NOMO-1 treated with DMSO at 0.1 percent for 48 hours (cell line): Measurements from ENCODE around the gene SLC46A2.

Source experiments
- DNase-seq: peaks from one replicate; lab custom pipeline; 2025; ENCODE audit not compliant: unreplicated experiment; lab: John Stamatoyannopoulos, UW

SLC46A2 gene

DNA sequence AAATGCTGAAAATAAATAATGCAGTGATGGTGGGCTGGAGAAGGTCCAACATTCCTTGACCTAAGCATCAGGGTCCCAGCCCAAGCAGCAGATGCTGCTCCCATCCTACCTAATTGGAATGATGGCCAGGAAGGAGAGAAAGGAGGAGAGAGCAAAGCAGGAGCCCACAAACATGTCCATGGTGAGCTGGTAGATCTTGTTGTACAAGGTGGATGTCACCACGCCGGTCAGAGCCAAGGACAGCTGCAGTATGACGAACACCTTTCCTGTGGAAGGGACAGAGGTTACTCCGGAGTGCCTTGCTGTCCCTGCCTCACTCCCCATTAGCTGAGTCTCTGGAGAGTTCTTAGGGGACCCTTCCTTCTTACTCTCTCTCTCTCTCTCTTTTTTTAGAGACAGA is 4.3 kb downstream of the SLC46A2 start:
- DNase-seq: no peak

DNA sequence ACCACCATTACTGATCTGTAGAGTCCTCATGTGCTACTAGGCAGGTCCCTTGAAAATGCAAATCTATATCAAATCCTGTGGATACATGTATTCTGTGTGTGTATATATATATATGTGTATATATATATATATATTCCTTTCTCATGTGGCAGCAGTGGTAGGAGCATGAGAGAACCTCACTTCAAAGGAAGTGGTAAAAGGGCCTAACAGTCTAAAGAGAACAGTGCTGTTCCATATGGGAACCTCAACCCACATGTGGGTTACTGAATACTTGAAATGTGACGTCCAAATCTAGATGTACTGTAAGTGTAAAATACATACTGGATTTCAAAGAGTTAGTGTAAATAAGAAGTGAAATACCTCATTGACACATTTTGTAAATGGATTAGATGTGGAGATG is 5.4 kb downstream of the SLC46A2 start:
- no peak for DNase-seq

- DNase-seq: no peak
These were observed 6.0 kb downstream of the SLC46A2 start for GRCh38 chr9:112884721-112885120.

DNA sequence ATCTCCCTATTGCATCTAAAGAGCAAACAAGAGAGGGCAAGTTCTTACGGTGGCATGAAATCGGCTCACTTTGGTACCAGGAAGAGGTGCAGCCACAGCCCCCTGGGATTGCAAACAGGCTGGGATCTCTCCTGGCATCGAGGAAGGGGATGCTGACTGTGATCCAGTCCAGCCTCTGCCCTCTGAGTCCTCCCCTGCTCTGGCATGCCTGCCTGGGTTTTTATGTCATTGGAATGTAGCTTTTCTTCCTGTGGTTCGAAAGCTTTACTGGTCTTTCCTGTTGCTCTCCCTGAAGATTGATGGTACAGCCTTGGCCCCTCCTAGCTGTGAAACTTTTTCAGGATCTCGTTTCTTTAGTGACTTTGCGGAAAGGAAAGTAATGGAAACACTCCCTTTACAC is 6.6 kb downstream of the SLC46A2 start:
- no peak for DNase-seq

GRCh38 chr9:112881331-112881730 is 9.3 kb downstream of the SLC46A2 start:
- DNase-seq: no peak

DNA sequence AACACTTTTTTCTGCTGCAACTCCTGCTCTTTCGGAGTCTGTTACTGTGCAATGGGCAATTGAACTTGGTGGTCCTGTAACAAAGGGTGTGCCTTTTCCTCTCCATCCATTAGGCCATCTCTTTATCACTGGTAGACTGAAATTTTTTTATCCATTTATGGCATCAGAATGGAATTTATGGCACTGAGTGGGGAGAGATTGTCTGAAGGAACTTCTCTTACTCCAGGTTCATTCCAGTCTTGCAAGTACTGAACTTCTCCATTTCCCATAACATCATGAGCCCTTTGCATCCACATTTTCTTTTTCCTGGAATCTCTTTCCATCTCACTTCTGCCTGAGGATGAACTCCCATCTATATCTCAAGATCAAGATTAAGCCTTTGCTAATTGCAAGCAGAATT is 10.0 kb downstream of the SLC46A2 start:
- DNase-seq: no peak

DNA sequence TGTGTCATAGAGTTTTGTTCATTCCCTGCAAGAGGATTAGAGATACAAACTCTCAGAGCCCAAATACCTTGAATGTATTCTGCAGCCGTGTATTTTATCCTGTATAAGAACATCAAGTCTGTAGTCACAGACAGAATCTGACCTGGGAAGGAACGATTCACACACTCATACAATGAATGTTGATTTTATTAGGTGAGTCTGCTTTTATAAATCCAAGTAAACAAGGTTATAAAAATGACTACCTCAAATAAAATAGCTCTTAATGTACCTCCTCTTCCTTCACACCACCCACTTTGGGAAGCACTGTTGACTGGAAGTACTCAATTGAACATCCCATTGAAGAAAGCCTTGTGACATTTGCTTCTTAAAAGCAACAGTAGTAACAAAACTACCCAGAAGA is 11.9 kb downstream of the SLC46A2 start:
- DNase-seq: no peak

DNA sequence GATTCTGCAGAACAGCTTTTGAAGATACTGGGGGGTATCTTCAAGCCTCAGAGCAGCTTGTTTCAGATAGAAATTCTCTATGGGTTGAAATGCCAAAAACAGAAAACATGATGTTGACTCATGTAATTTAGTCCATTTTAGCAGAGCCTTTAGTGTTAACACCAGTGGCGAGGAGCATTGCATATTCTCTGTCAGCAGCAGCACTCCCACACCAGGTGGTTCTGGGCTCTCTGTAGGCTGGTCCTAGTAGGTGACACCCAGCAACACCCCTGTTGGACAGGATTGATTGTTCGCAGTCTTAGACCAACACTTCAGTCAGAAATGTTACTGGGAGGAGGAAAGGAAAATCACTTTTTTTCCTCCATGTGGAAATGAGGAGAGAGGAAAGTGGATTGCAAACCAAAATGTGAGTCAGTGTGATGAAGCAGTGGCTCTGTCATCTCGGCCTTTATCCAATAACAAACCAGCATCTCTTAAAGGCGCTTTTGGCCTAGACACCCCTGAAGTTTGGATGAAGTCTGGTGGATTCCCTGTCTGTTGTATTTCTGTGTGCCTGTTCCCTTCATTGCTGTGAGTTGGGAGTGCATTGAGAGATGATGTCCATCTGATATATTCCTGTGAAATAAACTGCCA is 16.8 kb downstream of the SLC46A2 start:
- no peak for DNase-seq

DNA sequence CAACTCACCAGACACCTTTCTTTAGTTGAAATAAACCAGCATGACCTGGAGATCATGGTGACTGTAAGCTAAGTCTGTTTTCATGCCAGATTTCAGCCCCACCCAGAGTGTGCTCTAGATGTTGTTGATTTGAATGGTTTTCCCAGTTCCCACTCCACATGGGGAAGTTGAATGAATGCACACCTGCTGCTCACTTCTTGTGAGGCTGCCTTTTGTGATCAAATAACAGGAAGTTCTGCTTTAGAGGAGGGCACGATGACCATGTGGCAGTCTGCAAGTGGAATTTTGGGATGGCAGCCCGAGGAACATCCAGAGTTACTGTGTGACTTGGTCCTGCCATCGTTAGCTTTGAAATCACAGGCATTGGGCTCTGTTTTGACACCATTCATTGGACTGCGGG is 18.7 kb downstream of the SLC46A2 start:
- no peak for DNase-seq

GRCh38 chr9:112870556-112870955 is 20.1 kb downstream of the SLC46A2 start:
- no peak for DNase-seq

- DNase-seq: no peak
These were observed 20.8 kb downstream of the SLC46A2 start for GRCh38 chr9:112869917-112870316.

GRCh38 chr9:112869041-112869529 is 21.6 kb downstream of the SLC46A2 start:
- DNase-seq: no peak

DNA sequence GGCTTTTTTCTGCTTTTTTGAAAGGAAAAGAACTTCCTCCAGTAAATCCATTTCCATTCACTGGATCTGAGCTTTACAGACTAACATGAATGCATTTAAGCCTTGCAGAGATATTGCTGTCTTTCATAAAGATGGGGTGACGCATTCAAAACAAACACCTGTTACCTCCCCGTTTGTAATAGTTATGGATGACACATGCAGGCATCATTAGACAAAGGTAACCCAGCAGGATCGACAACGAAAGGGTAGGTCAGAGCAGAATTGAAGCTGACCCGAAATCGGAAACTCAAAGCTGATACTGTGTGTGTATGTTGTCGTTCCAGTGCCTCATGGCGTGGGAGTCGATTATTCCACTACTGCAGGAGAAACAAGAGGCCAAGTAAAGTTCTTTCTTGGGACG is 22.2 kb downstream of the SLC46A2 start:
- no peak for DNase-seq

DNA sequence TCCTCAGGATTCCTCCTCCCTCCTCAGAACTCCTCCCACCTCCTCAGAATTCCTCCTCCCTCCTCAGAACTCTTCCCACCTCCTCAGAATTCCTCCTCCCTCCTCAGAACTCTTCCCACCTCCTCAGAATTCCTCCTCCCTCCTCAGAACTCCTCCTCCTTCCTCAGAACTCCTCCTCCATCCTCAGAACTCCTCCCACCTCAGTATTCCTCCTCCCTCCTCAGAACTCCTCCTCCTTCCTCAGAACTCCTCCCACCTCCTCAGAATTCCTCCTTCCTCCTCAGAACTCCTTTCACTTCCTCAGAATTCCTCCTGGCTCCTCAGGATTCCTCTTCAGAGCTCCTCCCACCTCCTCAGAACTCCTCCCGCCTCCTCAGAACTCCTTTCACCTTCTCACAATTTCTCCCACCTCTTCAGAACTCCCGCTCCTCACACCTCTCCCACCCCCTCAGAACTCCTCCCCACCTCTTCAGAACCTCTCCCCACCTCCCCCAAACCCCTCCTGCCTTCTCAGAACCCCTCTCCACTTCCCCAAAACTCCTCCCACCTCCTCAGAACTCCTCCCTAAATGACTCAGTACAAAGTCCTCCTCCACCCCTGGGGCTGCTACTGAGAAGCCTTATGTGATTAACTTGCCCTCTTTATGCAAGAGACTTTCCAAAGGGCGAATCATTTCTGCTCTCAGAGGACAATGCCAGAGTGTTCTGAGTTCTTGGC is 23.2 kb downstream of the SLC46A2 start:
- peak; percentile 37 for DNase-seq

GRCh38 chr9:112866662-112867274 is 23.9 kb downstream of the SLC46A2 start:
- no peak for DNase-seq

DNA sequence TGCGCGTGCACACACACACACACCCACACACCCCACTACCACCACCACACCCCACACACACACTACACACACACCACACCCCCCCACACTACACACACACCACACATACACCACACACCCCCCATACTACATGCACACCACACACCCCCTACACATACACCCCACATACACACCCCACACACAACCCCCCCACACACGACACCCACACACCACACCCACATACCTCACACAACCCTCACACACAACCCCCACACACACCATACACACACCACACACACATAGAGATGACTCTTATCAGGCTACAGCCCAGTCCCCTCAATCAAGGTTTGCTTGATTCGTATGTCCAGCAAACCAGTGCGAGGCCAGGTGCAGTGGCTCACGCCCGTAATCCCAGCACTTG is 25.7 kb downstream of the SLC46A2 start:
- DNase-seq: no peak

- DNase-seq: no peak
These were observed 26.3 kb downstream of the SLC46A2 start for GRCh38 chr9:112864403-112864802.

DNA sequence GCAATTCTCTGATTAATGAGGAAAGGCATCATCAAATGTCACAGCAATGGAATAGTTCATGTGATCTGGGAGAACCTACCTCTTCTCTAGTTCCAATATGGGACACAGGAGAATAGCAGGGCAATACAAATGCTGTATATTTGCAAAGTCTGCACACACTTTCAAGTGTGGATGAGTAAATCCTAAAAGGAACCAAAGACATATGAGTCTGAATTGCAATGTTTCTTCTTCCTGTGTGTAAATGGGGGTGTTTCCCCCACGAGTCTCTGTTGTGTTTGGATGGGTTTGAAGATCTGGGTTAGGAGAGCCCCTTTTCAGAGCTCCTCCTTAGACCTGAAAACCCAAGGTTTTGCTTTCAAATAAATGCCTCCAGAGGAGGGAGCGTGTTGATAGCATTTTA is 26.9 kb downstream of the SLC46A2 start:
- DNase-seq: no peak

DNA sequence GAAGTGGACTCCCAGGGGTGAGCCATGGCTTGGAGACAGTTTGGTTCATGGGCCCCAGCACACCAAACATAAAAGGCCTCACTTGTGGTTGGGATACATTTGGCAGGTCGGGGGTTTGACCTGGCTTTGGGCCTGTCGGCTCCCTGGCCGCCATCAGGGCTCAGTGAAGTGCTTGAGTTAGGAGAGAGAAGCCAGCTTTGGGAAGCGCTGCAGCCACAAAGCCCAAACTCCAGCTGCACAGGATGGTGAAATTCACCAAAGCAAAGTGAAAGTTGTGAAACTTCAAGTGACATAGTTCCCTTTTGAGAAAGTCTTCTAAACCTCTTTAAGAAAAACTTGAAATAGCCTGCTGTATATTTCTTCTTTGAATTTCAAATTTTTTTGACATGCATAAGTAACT is 27.5 kb downstream of the SLC46A2 start:
- DNase-seq: peak; percentile 81

- peak; percentile 76 for DNase-seq
These were observed 28.8 kb downstream of the SLC46A2 start for GRCh38 chr9:112861638-112862555.

GRCh38 chr9:112861155-112861554 is 29.5 kb downstream of the SLC46A2 start:
- peak; percentile 58 for DNase-seq
